CD4-positive, alpha-beta T cell (primary cell): ENCODE data around the gene NPAS3. TPM values are rescaled to one million over a fixed set of nuclear protein-coding genes. Genes with fewer than 3 reads are reported as not detected.

Source experiments
- ATAC-seq: fragments of 200-7000 bp; cut with Tn5 transposase; one replicate; pipeline ENCODE4 v1.10.0; 2022; ENCODE audit warnings: mild to moderate bottlenecking; ENCODE audit not compliant: poor library complexity
- CTCF ChIA-PET: fragments of 350-600 bp; sonication (Branson Sonifier 250); formaldehyde crosslinking; loops from one replicate; lab custom pipeline; 2021; ENCODE audit warnings: antibody characterized with exemption, inconsistent platforms; lab: Charles Lee
- POLR2A ChIA-PET: fragments of 350-600 bp; sonication (Branson Sonifier 250); formaldehyde crosslinking; loops from one replicate; lab custom pipeline; 2021; ENCODE audit warnings: antibody characterized with exemption, inconsistent platforms; lab: Charles Lee
- DNase-seq, 14 experiments: peaks; one replicate each; pipeline ENCODE4 v3.0.0-alpha.2; 2013 to 2020; ENCODE audit warnings: mixed read lengths in 2 of 14
- H3K27ac ChIP-seq, 2 donors: one replicate each; pipeline versions ENCODE4 v1.5.1 to v1.7.0; 2013; ENCODE audit warnings: low read length in 2 of 2, low read depth in 1 of 2, mild to moderate bottlenecking in 1 of 2
- H3K27me3 ChIP-seq, 2 experiments: 1 replicate in 1 of 2; 2 replicates in 1 of 2; pipeline versions ENCODE4 v1.6.1 to v1.7.0; 2013; ENCODE audit warnings: low read length in 2 of 2, control low read depth in 1 of 2, mild to moderate bottlenecking in 1 of 2, moderate library complexity in 1 of 2; ENCODE audit not compliant: insufficient read depth in 2 of 2, control insufficient read depth in 1 of 2
- H3K36me3 ChIP-seq: one replicate; pipeline ENCODE4 v1.6.1; 2013; ENCODE audit warnings: low read length, control low read depth; ENCODE audit not compliant: insufficient read depth
- H3K4me1 ChIP-seq: one replicate; pipeline ENCODE4 v1.6.1; 2013; ENCODE audit warnings: low read length, control low read depth; ENCODE audit not compliant: insufficient read depth
- H3K4me3 ChIP-seq: one replicate; pipeline ENCODE4 v1.5.1; 2013; ENCODE audit warnings: mild to moderate bottlenecking, low read length, moderate library complexity
- H3K9me3 ChIP-seq, 2 experiments: 1 replicate in 1 of 2; 2 replicates in 1 of 2; pipeline versions ENCODE4 v1.6.1 to v1.7.0; 2013; ENCODE audit warnings: low read length in 2 of 2, mild to moderate bottlenecking in 2 of 2, control low read depth in 1 of 2, moderate library complexity in 1 of 2; ENCODE audit not compliant: control insufficient read depth in 1 of 2, insufficient read depth in 1 of 2
- H3K27ac Mint-ChIP-seq: one replicate; pipeline ENCODE4 v1.8.0; 2020; ENCODE audit warnings: mixed read lengths
- H3K27me3 Mint-ChIP-seq: one replicate; pipeline ENCODE4 v1.8.0; 2021; ENCODE audit warnings: mixed read lengths
- H3K36me3 Mint-ChIP-seq: one replicate; pipeline ENCODE4 v1.8.0; 2021; ENCODE audit warnings: low read depth, mixed read lengths
- H3K4me1 Mint-ChIP-seq: one replicate; pipeline ENCODE4 v1.8.0; 2021; ENCODE audit warnings: low read depth, mixed read lengths
- H3K4me3 Mint-ChIP-seq: one replicate; pipeline ENCODE4 v1.8.0; 2020; ENCODE audit warnings: mild to moderate bottlenecking, mixed read lengths
- H3K9me3 Mint-ChIP-seq: one replicate; pipeline ENCODE4 v1.8.0; 2020; ENCODE audit warnings: mixed read lengths
- CTCF ChIP-seq: fragments of 200-600 bp; IDR thresholded peaks from one replicate; pipeline ENCODE4 v1.8.0; 2022; ENCODE audit warnings: antibody characterized with exemption, mild to moderate bottlenecking
- intact Hi-C, 2 experiments: fragments of 100-400 bp; cut with DNase I in 1 of 2; cut with micrococcal nuclease in 1 of 2; formaldehyde crosslinking; loops; one replicate each; pipeline versions ENCODE4 v1.15.1 to v1.9.0; 2023 to 2025; cut with DNase I, micrococcal nuclease
- total RNA-seq, 174 experiments: library from RNA in 2 of 174; stranded (reverse) in 2 of 174; gene quantifications; one replicate each; pipeline ENCODE4 v1.2.3 and lab custom pipeline; 2021 to 2026

The NPAS3 gene
- total RNA-seq, 2 experiments from 2014 or later, result not detected

DNA sequence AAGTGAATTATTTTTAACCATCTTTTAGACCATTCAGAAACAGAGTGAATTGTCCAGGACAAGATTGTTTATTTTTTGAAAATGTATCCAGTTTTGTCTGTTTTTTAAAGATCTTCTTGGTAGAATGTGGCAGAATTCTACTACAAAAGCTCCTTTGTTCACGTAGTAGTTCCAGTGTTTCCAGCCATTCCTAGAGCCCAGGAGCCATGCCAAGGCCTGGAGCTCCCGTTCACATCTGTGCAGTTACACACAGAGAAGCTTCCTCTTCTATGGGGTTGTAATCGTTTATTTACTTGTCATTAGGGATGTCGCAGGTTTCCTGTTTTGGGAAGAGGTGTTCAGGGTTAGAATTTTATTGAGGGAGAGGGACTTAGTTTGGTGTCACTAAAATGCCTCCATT lies 409.8 kb downstream of the NPAS3 start:
- H3K4me3 Mint-ChIP-seq, result no peak overlapping the region
- Histone ChIP-seq H3K4me3 (no peak overlapping the region), H3K27me3 (no peaks in the 10 kb centered on the region), H3K27ac (no peak overlapping the region), H3K36me3 (no peaks in the 10 kb centered on the region), H3K4me1 (no peaks in the 10 kb centered on the region), H3K9me3 (no peaks in the 10 kb centered on the region)
- ChIA-PET POLR2A (no interaction called here), CTCF (no interaction called here)
- H3K9me3 Mint-ChIP-seq, result peaks cover 2% of the 10 kb centered on the region
- H3K4me1 Mint-ChIP-seq, result no peaks in the 10 kb centered on the region
- TF ChIP-seq CTCF, result no peak
- H3K36me3 Mint-ChIP-seq, result no peaks in the 10 kb centered on the region
- intact Hi-C loops, result no loop called here
- ATAC-seq (no peak), DNase-seq (no peak)
- H3K27ac Mint-ChIP-seq, result no peak overlapping the region
- H3K27me3 Mint-ChIP-seq, result no peaks in the 10 kb centered on the region

GRCh38 chr14:33349871-33350270 lies 411.2 kb downstream of the NPAS3 start:
- peaks cover 2% of the 10 kb centered on the region for H3K9me3 Mint-ChIP-seq
- Histone ChIP-seq H3K4me1 (no peaks in the 10 kb centered on the region), H3K27me3 (no peaks in the 10 kb centered on the region), H3K27ac (no peak overlapping the region), H3K4me3 (no peak overlapping the region), H3K36me3 (no peaks in the 10 kb centered on the region), H3K9me3 (no peaks in the 10 kb centered on the region)
- H3K4me3 Mint-ChIP-seq, result no peak overlapping the region
- CTCF ChIA-PET, result no interaction called here
- no peak for ATAC-seq
- no peaks in the 10 kb centered on the region for H3K27me3 Mint-ChIP-seq
- no peaks in the 10 kb centered on the region for H3K4me1 Mint-ChIP-seq
- TF ChIP-seq CTCF, result no peak
- POLR2A ChIA-PET, result no interaction called here
- H3K36me3 Mint-ChIP-seq, result no peaks in the 10 kb centered on the region
- intact Hi-C loops, result no loop called here
- DNase-seq, result no peak
- no peak overlapping the region for H3K27ac Mint-ChIP-seq

DNA sequence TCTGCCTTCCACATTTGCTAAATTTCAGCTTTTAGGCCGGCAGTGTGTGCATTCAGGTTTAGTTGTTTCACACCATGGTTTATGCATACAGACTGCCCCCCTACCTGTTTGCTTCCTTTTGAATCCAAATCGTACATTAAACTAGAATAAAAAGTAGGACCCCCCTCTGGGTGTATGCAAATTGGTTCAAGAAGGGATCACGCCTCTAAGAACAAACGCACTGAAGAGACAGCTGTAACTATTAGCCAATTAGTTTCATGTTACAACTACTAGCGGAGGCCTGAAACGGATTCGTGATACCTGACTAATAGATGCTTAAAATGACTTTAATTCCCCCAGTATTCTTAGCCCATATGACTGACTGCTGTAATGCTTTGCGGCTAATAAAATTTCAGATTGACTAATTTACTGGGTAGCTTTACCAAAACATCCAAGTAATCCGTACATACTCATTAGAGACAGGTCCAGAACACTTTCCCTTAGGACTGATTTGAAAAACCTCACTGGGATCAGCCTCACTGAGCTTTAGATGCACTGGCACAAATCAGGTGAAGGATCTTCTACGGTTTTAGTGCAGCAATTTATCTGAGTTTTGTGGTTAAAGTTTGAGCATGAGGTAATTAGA lies 411.8 kb downstream of the NPAS3 start:
- TF ChIP-seq CTCF, result no peak
- CTCF ChIA-PET, result no interaction called here
- Mint-ChIP-seq H3K9me3 (peaks cover 2% of the 10 kb centered on the region), H3K27me3 (no peaks in the 10 kb centered on the region), H3K27ac (no peak overlapping the region), H3K36me3 (no peaks in the 10 kb centered on the region), H3K4me3 (no peak overlapping the region), H3K4me1 (no peaks in the 10 kb centered on the region)
- H3K9me3 ChIP-seq, result no peaks in the 10 kb centered on the region
- H3K27me3 ChIP-seq, result no peaks in the 10 kb centered on the region
- H3K4me3 ChIP-seq, result no peak overlapping the region
- POLR2A ChIA-PET, result no interaction called here
- intact Hi-C loops, result no loop called here
- H3K36me3 ChIP-seq, result no peaks in the 10 kb centered on the region
- DNase-seq, result no peak
- H3K27ac ChIP-seq, result no peak overlapping the region
- no peaks in the 10 kb centered on the region for H3K4me1 ChIP-seq
- ATAC-seq, result no peak
